Measurements from ENCODE around the gene MTSS2.

MTSS2 gene

GRCh38 chr16:70648606-70649005 lies 37.2 kb downstream of the MTSS2 start:
- Histone ChIP-seq H3K4me1 (ENCODE audit: control insufficient read depth, insufficient read depth, low read length) (no peaks in the 10 kb centered on the region), H3K27ac (ENCODE audit: extremely low read depth, low read depth, low read length) (no peak overlapping the region), H3K9me3 (ENCODE audit: control insufficient read depth, insufficient read depth, low read depth, low read length) (no peaks in the 10 kb centered on the region), H3K36me3 (ENCODE audit: control insufficient read depth in 2 of 2, insufficient read depth in 1 of 2, low read length in 2 of 2) (no peaks in the 10 kb centered on the region), H3K4me3 (ENCODE audit: low read depth, low read length) (no peak overlapping the region)
- ChIA-PET POLR2A (interaction anchor here (0.6 kb wide), 1 partner anchor 494 kb away, joined by 3 read pairs; no protein-coding TSS in a partner anchor), CTCF (no interaction called here)
- TF ChIP-seq GLIS1 (tag by site-specific recombination; IDR thresholded peaks at IDR 0.05) (no peak), PRDM10 (tag by site-specific recombination; IDR thresholded peaks at IDR 0.05) (peak; percentile 41; the same call in 1 of the 2 replicates)

- CTCF ChIA-PET = interaction anchor here (0.7 kb wide), 1 partner anchor 1084 kb away, joined by 4 read pairs; no protein-coding TSS in a partner anchor
- TF ChIP-seq ZFHX2 (tag by site-specific recombination; conservative IDR thresholded peaks at IDR 0.05) (0 out of 2 replicates have a peak, but pooled peaks have one; percentile 11), EGR2 (tag by site-specific recombination; IDR thresholded peaks at IDR 0.05; ENCODE audit: low read depth) (peak; percentile 71; the same call in 1 of the 2 replicates), GLIS1 (tag by site-specific recombination; IDR thresholded peaks at IDR 0.05) (no peak), ZNF214 (tag by site-specific recombination; IDR thresholded peaks at IDR 0.05; ENCODE audit: borderline replicate concordance) (no peak), ZNF501 (tag by site-specific recombination; IDR thresholded peaks at IDR 0.05) (no peak), ZNF624 (tag by site-specific recombination; IDR thresholded peaks at IDR 0.05) (no peak), ZNF560 (tag by site-specific recombination; IDR thresholded peaks at IDR 0.05; ENCODE audit: borderline replicate concordance) (no peak)
These were observed 38.2 kb downstream of the MTSS2 start for GRCh38 chr16:70647441-70648359.

GRCh38 chr16:70646260-70647241 lies 39.3 kb downstream of the MTSS2 start, which contains the start of gene IL34:
Gene IL34 (plus strand): TSS chr16:70646559. CDS start chr16:70646948, 389 bp downstream.
- no peaks in the 10 kb centered on the region for H3K9me3 ChIP-seq (ENCODE audit: control insufficient read depth, insufficient read depth, low read depth, low read length)
- H3K27ac ChIP-seq (ENCODE audit: extremely low read depth, low read depth, low read length) = no peak within 1 kb of the TSS
- H3K4me1 ChIP-seq (ENCODE audit: control insufficient read depth, insufficient read depth, low read length) = no peaks in the 10 kb centered on the region
- no peaks in the 10 kb centered on the region for H3K36me3 ChIP-seq (ENCODE audit: control insufficient read depth in 2 of 2, insufficient read depth in 1 of 2, low read length in 2 of 2)
- CTCF ChIA-PET = interaction anchor here (0.5 kb wide), 1 partner anchor 103 kb away, joined by 4 read pairs; no protein-coding TSS in a partner anchor
- POLR2A ChIA-PET = interaction anchor here (0.9 kb wide), 1 partner anchor 357 kb away, joined by 3 read pairs; the partner anchor contains the start of gene AARS1
- peak; percentile 59 for TF ChIP-seq PRDM1 (tag by site-specific recombination; IDR thresholded peaks at IDR 0.05)
- peak; percentile 80 for TF ChIP-seq SCRT2 (tag by site-specific recombination; IDR thresholded peaks at IDR 0.05)
- TF ChIP-seq ZBTB49 (tag by site-specific recombination; IDR thresholded peaks at IDR 0.05; ENCODE audit: low read depth) = no peak
- TF ChIP-seq KLF1 (tag by site-specific recombination; IDR thresholded peaks at IDR 0.05) = no peak
- no peak within 1 kb of the TSS for H3K4me3 ChIP-seq (ENCODE audit: low read depth, low read length)

More at GRCh38 chr16:70647441-70648359, 38.2 kb downstream of the MTSS2 start:
- Histone ChIP-seq H3K36me3 (ENCODE audit: control insufficient read depth in 2 of 2, insufficient read depth in 1 of 2, low read length in 2 of 2) (no peaks in the 10 kb centered on the region), H3K4me1 (ENCODE audit: control insufficient read depth, insufficient read depth, low read length) (no peaks in the 10 kb centered on the region), H3K9me3 (ENCODE audit: control insufficient read depth, insufficient read depth, low read depth, low read length) (no peaks in the 10 kb centered on the region), H3K27ac (ENCODE audit: extremely low read depth, low read depth, low read length) (no peak overlapping the region), H3K4me3 (ENCODE audit: low read depth, low read length) (no peak overlapping the region)
- POLR2A ChIA-PET = no interaction called here
